Motor neuron (in vitro differentiated cells): ENCODE measurements around the gene CD244. TPM values are rescaled to one million over a fixed set of nuclear protein-coding genes. Genes with fewer than 3 reads are reported as not detected.

ENCODE experiments used
- ATAC-seq, 8 experiments: fragments of 200-7000 bp; cut with Tn5 transposase; replicated peaks in 6 of 8; 2 replicates each; pipeline ENCODE4 v1.8.0; 2021; ENCODE audit warnings: mild to moderate bottlenecking in 8 of 8, moderate library complexity in 8 of 8
- H3K27ac ChIP-seq, 2 donors: fragments of 250-450 bp; sonication (Bioruptor Pico); 2 replicates each; pipeline ENCODE4 v1.9.0; 2021; ENCODE audit warnings: antibody characterized with exemption in 2 of 2, mild to moderate bottlenecking in 2 of 2, moderate library complexity in 1 of 2
- H3K4me1 ChIP-seq, 2 donors: fragments of 250-450 bp; sonication (Bioruptor Pico); replicated peaks in 1 of 2; 2 replicates each; pipeline ENCODE4 v1.6.1; 2021; ENCODE audit warnings: antibody characterized with exemption in 2 of 2, mild to moderate bottlenecking in 2 of 2, moderate library complexity in 1 of 2
- H3K4me3 ChIP-seq, 5 donors: fragments of 250-450 bp; sonication (Bioruptor Pico); 2 replicates each; pipeline ENCODE4 v1.9.0; 2021; ENCODE audit warnings: antibody characterized with exemption in 5 of 5, mild to moderate bottlenecking in 5 of 5, moderate library complexity in 4 of 5
- WGBS, 10 experiments: fragments of 450-650 bp; shearing (Covaris generic); methylation state at CpG; one replicate each; pipeline ENCODE4 v1.0.0; 2022; 5-methylcytosine and 5-hydroxymethylcytosine counted together
- in situ Hi-C, 9 experiments: fragments of 400-800 bp; cut with MboI; loops; one replicate each; pipeline ENCODE4 v1.15.0; 2021; ENCODE audit warnings: low sequenced_read_pairs in 9 of 9, low pct_unique_long_range_greater_than_20kb in 2 of 9; ENCODE audit not compliant: unreplicated experiment in 9 of 9
- total RNA-seq, 8 experiments: library from RNA; unstranded; fragments of 300-600 nt; gene quantifications; 2 replicates each; pipeline versions ENCODE4 v1.2.3 to v1.2.4, GENCODE V29; 2022

Gene CD244
- total RNA-seq, 8 experiments from 2014 or later, result 0.08 to 3.7 (median 0.31) TPM; not detected in 3

DNA sequence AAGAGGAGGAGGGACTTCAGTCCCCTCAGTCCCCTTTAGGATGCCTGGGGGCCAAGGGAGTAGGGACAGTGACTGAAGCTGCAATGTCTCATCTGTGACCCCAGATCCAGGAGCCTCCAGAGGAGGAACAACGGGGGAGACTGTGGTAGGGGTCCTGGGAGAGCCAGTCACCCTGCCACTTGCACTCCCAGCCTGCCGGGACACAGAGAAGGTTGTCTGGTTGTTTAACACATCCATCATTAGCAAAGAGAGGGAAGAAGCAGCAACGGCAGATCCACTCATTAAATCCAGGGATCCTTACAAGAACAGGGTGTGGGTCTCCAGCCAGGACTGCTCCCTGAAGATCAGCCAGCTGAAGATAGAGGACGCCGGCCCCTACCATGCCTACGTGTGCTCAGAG, 48.4 kb downstream of the CD244 start:
- H3K4me1 ChIP-seq, result peaks cover 4 to 20% of the 10 kb centered on the region in 2 donors
- H3K4me3 ChIP-seq, result no peak overlapping the region
- in situ Hi-C loops, result no loop called here
- no peak overlapping the region for H3K27ac ChIP-seq
- no peak for ATAC-seq
- 0 to 100% (median 67%) methylated on average over 1 to 6 of the region's 6 CpGs; no CpG with 5 or more reads in 3 of the 10 experiments for WGBS, 10 experiments

GRCh38 chr1:160813215-160813614, 49.5 kb downstream of the CD244 start:
- in situ Hi-C loops, result no loop called here
- H3K4me3 ChIP-seq, result no peak overlapping the region
- H3K27ac ChIP-seq, result no peak overlapping the region
- peaks cover 4 to 12% of the 10 kb centered on the region in 2 donors for H3K4me1 ChIP-seq
- WGBS, 10 experiments, result 30 to 90% (median 83%) methylated on average over 2 to 7 of the region's 7 CpGs; no CpG with 5 or more reads in 3 of the 10 experiments
- ATAC-seq, result peak in 1 of 8 experiments; percentile 34

DNA sequence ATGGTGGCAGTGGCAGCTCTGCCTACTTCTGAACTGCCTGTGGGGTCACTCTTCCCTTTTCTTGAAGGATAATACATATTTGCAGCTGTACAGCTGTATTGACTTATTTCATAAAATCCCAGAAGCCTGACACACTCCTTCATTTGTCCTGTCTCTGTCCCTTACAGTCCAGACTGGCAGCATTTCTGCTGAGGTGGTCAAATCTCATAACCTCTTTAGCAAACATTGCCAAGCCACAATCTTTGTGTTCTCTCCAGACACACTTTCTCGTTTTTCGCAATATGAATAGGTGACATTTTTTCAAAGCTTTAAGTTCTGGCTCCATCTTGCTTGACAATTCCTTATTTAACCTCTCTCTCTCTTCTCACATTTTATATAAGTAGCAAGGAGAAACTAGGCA, 51.5 kb downstream of the CD244 start:
- 20 to 100% (median 86%) methylated on average over 1 to 2 of the region's 2 CpGs; no CpG with 5 or more reads in 1 of the 10 experiments for WGBS, 10 experiments
- no peak for ATAC-seq
- no peaks in the 10 kb centered on the region for H3K4me1 ChIP-seq
- H3K27ac ChIP-seq, result no peak overlapping the region
- in situ Hi-C loops, result no loop called here
- no peak overlapping the region for H3K4me3 ChIP-seq

DNA sequence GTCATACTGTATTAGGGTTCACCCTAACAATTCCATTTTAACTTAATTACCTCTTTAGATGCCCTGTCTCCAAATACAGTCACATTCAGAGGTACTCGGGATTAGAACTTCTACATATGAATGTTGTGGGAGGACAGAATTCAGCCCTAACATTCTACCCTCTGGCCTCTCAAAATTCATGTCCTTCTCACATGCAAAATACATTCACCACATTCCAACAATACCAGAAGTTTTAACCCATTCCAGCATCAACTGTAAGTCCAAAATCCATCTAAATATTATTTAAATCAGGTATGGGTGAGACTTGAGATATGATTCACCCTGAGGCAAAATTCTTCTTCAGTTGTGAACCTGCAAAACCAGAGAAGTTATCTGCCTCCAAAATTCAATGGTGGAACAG, 52.2 kb downstream of the CD244 start:
- in situ Hi-C loops, result no loop called here
- Histone ChIP-seq H3K27ac (no peak overlapping the region), H3K4me1 (no peaks in the 10 kb centered on the region), H3K4me3 (no peak overlapping the region)
- ATAC-seq, result peak in 3 of 8 experiments; percentile 66 to 79 (median 69)
- 0 to 40% (median 18%) methylated on average over 1 of the region's 1 CpG; no CpG with 5 or more reads in 3 of the 10 experiments for WGBS, 10 experiments

DNA sequence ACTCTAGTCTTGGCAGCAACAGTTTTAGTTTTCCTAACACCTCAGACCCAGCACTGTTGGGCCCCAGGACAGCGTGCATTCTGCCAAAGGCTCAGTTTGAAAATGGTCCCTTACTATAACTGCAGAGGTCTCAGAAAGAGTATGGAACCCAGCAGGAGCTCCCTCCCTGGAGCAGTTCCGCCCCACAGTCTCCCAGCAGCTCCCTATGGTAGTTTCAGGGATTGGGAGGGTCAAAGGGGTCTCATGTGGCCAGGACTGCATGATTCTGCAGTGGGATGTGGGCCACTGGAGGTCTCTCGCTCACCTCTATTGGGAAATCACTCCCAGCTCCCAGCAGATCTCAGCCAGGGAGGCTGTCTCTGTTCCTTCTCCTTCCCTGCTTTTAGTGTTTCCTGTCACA, 54.4 kb downstream of the CD244 start:
- Histone ChIP-seq H3K4me3 (no peak overlapping the region), H3K4me1 (no peaks in the 10 kb centered on the region), H3K27ac (no peak overlapping the region)
- WGBS, 10 experiments, result 0 to 100% (median 79%) methylated on average over 1 to 3 of the region's 3 CpGs; no CpG with 5 or more reads in 5 of the 10 experiments
- in situ Hi-C loops, result no loop called here
- ATAC-seq, result no peak

DNA sequence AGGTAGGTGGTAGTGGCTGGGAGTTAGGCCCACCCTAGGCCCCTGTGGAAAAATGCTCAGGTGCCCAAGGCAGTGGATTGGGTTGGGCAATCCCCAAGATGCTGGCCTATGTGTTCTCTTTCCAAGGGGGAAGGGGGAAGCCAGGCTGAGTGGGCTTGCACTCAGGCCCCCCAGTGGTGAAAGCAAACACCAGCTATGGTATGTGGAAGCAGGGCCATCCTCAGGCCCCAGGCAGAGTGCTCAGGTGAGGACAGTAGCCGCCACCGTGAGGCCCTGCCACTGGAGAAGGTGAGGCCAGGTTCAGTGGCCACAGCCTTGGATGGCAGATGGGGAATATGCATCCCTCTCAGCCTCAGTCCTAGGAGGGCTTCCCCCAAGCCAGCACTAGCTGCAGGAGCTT, 54.9 kb downstream of the CD244 start:
- WGBS, 10 experiments, result 55 to 80% (median 80%) methylated on average over 1 to 2 of the region's 2 CpGs; no CpG with 5 or more reads in 7 of the 10 experiments
- Histone ChIP-seq H3K4me3 (no peak overlapping the region), H3K4me1 (no peaks in the 10 kb centered on the region), H3K27ac (no peak overlapping the region)
- in situ Hi-C loops, result no loop called here
- no peak for ATAC-seq

DNA sequence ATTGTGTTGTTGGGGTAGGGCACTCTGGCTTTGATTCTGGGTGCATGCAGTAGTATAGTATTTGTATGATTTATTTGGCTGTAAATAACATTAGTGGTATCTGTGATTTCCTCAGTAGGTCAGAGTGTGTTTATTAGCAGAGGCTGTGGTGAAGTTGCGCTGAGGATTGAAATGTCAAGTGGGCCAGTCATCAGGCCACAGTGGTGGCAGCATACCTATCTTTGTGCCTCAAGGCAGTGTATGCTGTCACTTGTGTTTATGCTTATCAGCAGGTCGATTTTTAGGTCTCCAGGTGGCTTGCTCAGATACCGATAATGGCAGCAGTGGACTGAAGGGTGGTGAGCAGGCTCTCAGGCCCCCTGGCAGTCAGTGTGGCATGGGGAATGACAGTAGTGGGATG, 55.4 kb downstream of the CD244 start:
- no peak for ATAC-seq
- in situ Hi-C loops, result no loop called here
- WGBS, 10 experiments, result 14 to 100% (median 70%) methylated on average over 1 to 3 of the region's 3 CpGs; no CpG with 5 or more reads in 2 of the 10 experiments
- Histone ChIP-seq H3K4me3 (no peak overlapping the region), H3K27ac (no peak overlapping the region), H3K4me1 (no peaks in the 10 kb centered on the region)

- no peak overlapping the region for H3K4me3 ChIP-seq
These were observed 55.9 kb downstream of the CD244 start for GRCh38 chr1:160806784-160807183.

DNA sequence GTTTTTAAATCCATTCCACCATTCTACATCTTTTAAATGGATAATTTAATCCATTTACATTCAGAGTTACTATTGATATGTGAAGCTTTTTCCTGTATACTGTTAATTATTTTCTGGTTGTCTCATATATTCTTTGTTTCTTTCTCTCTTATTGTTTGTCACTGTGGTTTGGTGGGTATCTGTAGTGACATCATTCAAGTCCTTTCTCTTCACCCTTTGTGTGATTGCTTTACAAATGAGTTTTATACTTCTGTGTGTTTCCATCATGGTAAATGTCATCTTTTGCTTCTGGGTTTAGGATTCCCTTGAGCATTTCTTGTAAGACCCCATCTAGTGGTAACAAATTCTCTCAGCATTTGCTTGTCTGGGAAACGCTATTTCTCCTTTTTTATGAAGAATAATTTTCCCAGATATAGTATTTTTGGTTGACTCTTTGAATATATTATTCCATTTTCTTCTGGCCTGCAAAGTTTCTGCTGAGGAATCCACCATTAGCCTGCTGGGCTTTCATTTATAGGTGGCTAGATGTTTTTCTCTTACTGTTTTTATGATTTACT, 56.5 kb downstream of the CD244 start:
- no peak for ATAC-seq
- in situ Hi-C loops, result no loop called here
- no peaks in the 10 kb centered on the region for H3K4me1 ChIP-seq
- 0 to 90% (median 63%) methylated on average over 1 of the region's 1 CpG; no CpG with 5 or more reads in 2 of the 10 experiments for WGBS, 10 experiments
- H3K27ac ChIP-seq, result no peak overlapping the region
- H3K4me3 ChIP-seq, result no peak overlapping the region

More at GRCh38 chr1:160806784-160807183, 55.9 kb downstream of the CD244 start:
- in situ Hi-C loops, result no loop called here
- ATAC-seq, result no peak
- no peak overlapping the region for H3K27ac ChIP-seq
- no peaks in the 10 kb centered on the region for H3K4me1 ChIP-seq

DNA sequence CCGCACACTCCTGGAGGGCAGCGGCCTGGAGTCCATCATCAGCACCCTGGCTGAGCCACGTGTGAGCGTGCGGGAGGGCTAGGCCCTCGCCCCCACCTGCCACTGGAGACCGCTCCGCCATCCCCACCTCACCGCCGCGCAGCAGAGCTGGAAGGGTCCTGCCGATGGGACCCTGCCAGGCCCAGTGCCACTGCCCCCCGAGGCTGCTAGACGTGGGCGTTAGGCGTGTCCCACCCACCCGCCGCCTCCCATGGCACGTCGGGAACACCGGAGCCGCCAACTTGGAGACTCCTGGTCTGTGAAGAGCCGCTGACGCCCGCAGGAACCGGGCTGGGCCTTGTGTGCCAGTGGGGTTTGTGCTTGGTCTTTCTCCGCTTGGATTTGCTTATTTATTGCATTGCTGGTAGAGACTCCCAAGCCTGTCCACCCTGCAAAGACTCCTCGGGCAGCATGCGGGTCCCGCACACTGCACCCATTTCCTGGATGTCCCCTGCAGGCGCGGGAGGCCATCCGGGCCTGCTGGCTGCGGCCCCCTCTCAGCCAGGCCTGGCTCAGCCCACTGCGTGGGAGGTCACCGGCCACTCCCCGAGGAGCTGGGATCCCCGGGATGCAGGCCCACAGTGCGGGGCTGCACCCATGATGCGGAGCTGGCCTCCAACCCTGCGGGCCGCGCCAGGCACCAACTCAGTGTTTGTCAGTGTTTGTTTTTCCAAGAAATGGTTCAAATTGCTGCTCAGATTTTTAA, 60.7 kb downstream of the CD244 start:
- no peak for ATAC-seq

GRCh38 chr1:160800645-160801408, 61.9 kb downstream of the CD244 start:
- Histone ChIP-seq H3K4me1 (no peaks in the 10 kb centered on the region), H3K27ac (no peak overlapping the region), H3K4me3 (no peak overlapping the region)
- in situ Hi-C loops, result no loop called here
- peak in 1 of 8 experiments; percentile 16 for ATAC-seq
- 0 to 47% (median 28%) methylated on average over 1 to 4 of the region's 4 CpGs for WGBS, 10 experiments

More for the DNA sequence above, 60.7 kb downstream of the CD244 start:
- no peak overlapping the region for H3K27ac ChIP-seq
- in situ Hi-C loops, result no loop called here
- H3K4me1 ChIP-seq, result no peaks in the 10 kb centered on the region
- no peak overlapping the region for H3K4me3 ChIP-seq
- WGBS, 10 experiments, result 38 to 94% (median 87%) methylated on average over 1 to 24 of the region's 43 CpGs; no CpG with 5 or more reads in 4 of the 10 experiments

DNA sequence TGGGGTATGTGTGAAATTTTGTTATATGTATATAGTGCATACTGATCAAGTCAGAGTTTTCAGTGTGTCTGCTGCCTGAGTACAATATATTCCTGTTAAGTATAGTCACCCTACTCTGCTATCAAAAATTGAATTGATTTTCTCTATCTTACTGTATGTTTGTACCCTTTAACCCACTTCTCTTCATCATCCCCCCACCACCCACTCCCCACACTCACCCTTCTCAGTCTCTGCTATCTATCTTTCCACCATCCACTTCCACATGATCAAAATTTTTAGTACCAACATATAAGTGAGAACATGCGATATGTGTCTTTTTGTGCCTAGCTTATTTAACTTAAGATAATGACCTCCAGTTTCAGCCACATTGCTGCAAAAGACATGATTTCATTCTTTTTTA, 62.5 kb downstream of the CD244 start:
- in situ Hi-C loops, result no loop called here
- WGBS, 10 experiments, result 20 to 100% (median 100%) methylated on average over 1 of the region's 1 CpG; no CpG with 5 or more reads in 4 of the 10 experiments

DNA sequence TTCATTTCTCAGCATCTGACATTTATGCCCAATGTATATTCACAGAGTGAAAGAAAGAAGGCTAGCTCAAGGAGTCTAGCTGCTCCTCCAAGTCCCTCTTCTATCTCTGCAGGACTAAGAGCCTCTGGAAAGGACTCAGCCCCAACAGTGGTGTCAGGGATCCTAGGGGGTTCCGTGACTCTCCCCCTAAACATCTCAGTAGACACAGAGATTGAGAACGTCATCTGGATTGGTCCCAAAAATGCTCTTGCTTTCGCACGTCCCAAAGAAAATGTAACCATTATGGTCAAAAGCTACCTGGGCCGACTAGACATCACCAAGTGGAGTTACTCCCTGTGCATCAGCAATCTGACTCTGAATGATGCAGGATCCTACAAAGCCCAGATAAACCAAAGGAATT, 63.0 kb downstream of the CD244 start:
- WGBS, 10 experiments, result 0 to 88% (median 75%) methylated on average over 1 to 5 of the region's 5 CpGs; no CpG with 5 or more reads in 3 of the 10 experiments
- no peak for ATAC-seq

More for the DNA sequence above, 62.5 kb downstream of the CD244 start:
- Histone ChIP-seq H3K27ac (no peak overlapping the region), H3K4me1 (no peaks in the 10 kb centered on the region), H3K4me3 (no peak overlapping the region)
- ATAC-seq, result no peak

More for the DNA sequence above, 63.0 kb downstream of the CD244 start:
- Histone ChIP-seq H3K4me3 (no peak overlapping the region), H3K27ac (no peak overlapping the region), H3K4me1 (no peaks in the 10 kb centered on the region)
- in situ Hi-C loops, result no loop called here
